Vagina (tissue), 2 donors: ENCODE results near the gene ACAP1. TPM values are rescaled to one million over a fixed set of nuclear protein-coding genes. Genes with fewer than 3 reads are reported as not detected.
"Not testable (repeated sequence)": the region's sequence is repeated elsewhere in the genome, so short reads cannot be mapped to it uniquely, and the experiment has no call there.

ENCODE experiments used
- DNase-seq, 2 donors: peaks; one replicate each; pipeline ENCODE4 v3.0.0-alpha.2; 2017; ENCODE audit errors: extremely low spot score in 2 of 2
- H3K27ac ChIP-seq: fragments of 200-600 bp; sonication (generic); one replicate; pipeline ENCODE4 v1.5.1; 2019
- H3K27me3 ChIP-seq: fragments of 200-600 bp; sonication (generic); one replicate; pipeline ENCODE4 v1.5.1; 2019
- H3K36me3 ChIP-seq, 2 donors: fragments of 200-600 bp; sonication (generic); one replicate each; pipeline ENCODE4 v1.5.1; 2017 to 2019
- H3K4me1 ChIP-seq: fragments of 200-600 bp; sonication (generic); one replicate; pipeline ENCODE4 v1.5.1; 2019
- H3K4me3 ChIP-seq, 2 donors: fragments of 200-600 bp; sonication (generic); 1 replicate in 1 of 2; 2 replicates in 1 of 2; pipeline ENCODE4 v1.5.1; 2016 to 2019
- H3K9me3 ChIP-seq: fragments of 200-600 bp; sonication (generic); one replicate; pipeline ENCODE4 v1.5.1; 2019
- POLR2A ChIP-seq, 2 donors: fragments of 450-650 bp; IDR thresholded peaks; one replicate each; pipeline ENCODE4 v1.6.1; 2017; ENCODE audit warnings: antibody characterized with exemption in 2 of 2, mild to moderate bottlenecking in 2 of 2, moderate library complexity in 2 of 2
- POLR2AphosphoS5 ChIP-seq, 2 donors: sonication (generic); formaldehyde crosslinking; IDR thresholded peaks; one replicate each; pipeline ENCODE4 v1.9.0; 2017; ENCODE audit warnings: antibody characterized with exemption in 2 of 2, mild to moderate bottlenecking in 2 of 2, low read depth in 1 of 2; ENCODE audit not compliant: insufficient read depth in 1 of 2
- intact Hi-C: fragments of 100-400 bp; cut with DNase I; formaldehyde crosslinking; loops from one replicate; pipeline ENCODE4 v1.15.1; 2023
- total RNA-seq: library from RNA; depleted of rRNA; stranded (reverse); fragments of >200 nt; gene quantifications from one replicate; pipeline ENCODE4 v1.2.3, GENCODE V29; 2016
- TF ChIP-seq, protein P1 (sequence below), 3 experiments: fragments of 450-650 bp in 2 of 3; fragments of 200-600 bp in 1 of 3; sonication (generic) in 1 of 3; IDR thresholded peaks; one replicate each; pipeline ENCODE4 v1.5.1; 2017 to 2019; ENCODE audit warnings: antibody characterized with exemption in 3 of 3, mild to moderate bottlenecking in 2 of 3, moderate library complexity in 2 of 3

The ACAP1 gene
- total RNA-seq, 1 donor from 2014 or later = 7.6 TPM

DNA sequence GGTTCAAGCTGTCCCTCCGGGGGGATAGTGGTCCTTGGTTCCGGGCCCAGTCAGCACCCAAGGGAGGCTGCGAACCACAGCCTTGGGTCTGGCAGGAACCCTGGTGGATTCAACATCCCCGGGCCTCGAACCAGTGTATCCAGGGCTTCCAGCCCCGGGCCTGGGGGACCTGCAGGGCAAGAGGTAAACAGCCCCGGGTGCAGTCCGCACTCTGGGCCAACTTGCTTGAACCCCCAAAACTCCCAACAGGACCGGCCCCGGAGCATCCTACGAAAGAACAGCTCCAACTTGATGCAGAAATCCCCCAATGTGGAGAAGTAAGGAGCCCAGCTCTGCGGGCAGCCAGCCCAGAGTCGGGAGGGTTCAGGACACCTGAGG, 5.7 kb upstream of the ACAP1 start:
- intact Hi-C loops = no loop called here
- peak overlapping the region; percentile 70 to 99 for H3K4me3 ChIP-seq
- no peak for DNase-seq

DNA sequence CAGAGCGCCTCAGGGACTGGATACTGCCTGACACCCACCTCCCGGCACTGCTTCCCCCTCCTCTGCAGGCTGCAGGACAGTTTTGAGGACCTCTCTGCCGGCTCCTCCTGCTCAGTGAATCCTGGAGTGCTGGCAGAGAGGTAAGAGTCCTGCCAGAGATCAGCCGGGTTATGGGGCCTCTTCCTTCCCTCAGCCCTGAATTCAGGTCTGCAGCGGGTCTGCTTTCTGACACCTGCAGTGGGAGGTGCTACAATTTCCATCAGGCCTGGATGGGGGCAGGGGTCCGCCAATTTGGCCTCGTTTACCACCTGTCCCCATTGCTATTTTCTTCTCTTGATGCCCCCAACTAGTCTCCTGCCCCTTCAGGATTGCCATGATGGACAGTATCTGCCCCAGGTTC, 4.2 kb upstream of the ACAP1 start:
- no peaks in the 10 kb centered on the region for H3K27me3 ChIP-seq
- no peak for DNase-seq
- no peaks in the 10 kb centered on the region for H3K9me3 ChIP-seq
- peaks cover 22% of the 10 kb centered on the region for H3K4me1 ChIP-seq
- TF ChIP-seq POLR2AphosphoS5 (IDR thresholded peaks at IDR 0.05; ENCODE audit: insufficient read depth in 1 of 2, low read depth in 1 of 2) = no peak
- TF ChIP-seq POLR2A (IDR thresholded peaks at IDR 0.05) = no peak
- TF ChIP-seq, protein P1, sequence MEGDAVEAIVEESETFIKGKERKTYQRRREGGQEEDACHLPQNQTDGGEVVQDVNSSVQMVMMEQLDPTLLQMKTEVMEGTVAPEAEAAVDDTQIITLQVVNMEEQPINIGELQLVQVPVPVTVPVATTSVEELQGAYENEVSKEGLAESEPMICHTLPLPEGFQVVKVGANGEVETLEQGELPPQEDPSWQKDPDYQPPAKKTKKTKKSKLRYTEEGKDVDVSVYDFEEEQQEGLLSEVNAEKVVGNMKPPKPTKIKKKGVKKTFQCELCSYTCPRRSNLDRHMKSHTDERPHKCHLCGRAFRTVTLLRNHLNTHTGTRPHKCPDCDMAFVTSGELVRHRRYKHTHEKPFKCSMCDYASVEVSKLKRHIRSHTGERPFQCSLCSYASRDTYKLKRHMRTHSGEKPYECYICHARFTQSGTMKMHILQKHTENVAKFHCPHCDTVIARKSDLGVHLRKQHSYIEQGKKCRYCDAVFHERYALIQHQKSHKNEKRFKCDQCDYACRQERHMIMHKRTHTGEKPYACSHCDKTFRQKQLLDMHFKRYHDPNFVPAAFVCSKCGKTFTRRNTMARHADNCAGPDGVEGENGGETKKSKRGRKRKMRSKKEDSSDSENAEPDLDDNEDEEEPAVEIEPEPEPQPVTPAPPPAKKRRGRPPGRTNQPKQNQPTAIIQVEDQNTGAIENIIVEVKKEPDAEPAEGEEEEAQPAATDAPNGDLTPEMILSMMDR (IDR thresholded peaks at IDR 0.05) = no peak
- no peak overlapping the region for H3K4me3 ChIP-seq
- intact Hi-C loops = no loop called here
- no peaks in the 10 kb centered on the region for H3K36me3 ChIP-seq
- no peak overlapping the region for H3K27ac ChIP-seq

More for the DNA sequence above, 5.7 kb upstream of the ACAP1 start:
- Histone ChIP-seq H3K27ac (peak overlapping the region; percentile 82), H3K4me1 (peaks cover 22% of the 10 kb centered on the region), H3K27me3 (no peaks in the 10 kb centered on the region), H3K36me3 (peaks cover 0 to under 1% of the 10 kb centered on the region in 2 donors), H3K9me3 (no peaks in the 10 kb centered on the region)
- TF ChIP-seq POLR2AphosphoS5 (IDR thresholded peaks at IDR 0.05; ENCODE audit: insufficient read depth in 1 of 2, low read depth in 1 of 2) = no peak
- TF ChIP-seq POLR2A (IDR thresholded peaks at IDR 0.05) = no peak
- TF ChIP-seq, protein P1 (IDR thresholded peaks at IDR 0.05) = no peak

DNA sequence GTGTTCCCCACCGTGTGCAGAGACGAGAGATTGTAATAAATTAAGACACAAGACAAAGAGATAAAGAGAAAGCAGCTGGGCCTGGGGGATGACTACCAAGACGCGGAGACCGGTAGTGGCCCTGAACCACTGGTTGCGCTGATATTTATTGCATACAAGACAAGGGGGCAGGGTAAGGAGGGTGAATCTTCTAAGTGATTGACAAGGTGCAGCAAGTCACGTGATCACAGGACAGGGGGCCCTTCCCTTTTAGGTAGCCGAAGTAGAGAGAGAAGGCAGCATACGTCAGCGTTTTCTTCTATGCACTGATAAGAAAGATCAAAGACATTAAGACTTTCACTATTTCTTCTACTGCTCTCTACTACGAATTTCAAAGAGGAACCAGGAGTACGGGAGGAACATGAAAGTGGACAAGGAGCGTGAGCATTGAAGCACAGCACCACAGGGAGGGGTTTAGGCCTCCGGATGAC, 3.7 kb upstream of the ACAP1 start:
- intact Hi-C loops, H3K27ac ChIP-seq, H3K27me3 ChIP-seq, H3K36me3 ChIP-seq, DNase-seq, H3K4me3 ChIP-seq, H3K9me3 ChIP-seq: not testable (repeated sequence)
- peaks cover 20% of the 10 kb centered on the region for H3K4me1 ChIP-seq

DNA sequence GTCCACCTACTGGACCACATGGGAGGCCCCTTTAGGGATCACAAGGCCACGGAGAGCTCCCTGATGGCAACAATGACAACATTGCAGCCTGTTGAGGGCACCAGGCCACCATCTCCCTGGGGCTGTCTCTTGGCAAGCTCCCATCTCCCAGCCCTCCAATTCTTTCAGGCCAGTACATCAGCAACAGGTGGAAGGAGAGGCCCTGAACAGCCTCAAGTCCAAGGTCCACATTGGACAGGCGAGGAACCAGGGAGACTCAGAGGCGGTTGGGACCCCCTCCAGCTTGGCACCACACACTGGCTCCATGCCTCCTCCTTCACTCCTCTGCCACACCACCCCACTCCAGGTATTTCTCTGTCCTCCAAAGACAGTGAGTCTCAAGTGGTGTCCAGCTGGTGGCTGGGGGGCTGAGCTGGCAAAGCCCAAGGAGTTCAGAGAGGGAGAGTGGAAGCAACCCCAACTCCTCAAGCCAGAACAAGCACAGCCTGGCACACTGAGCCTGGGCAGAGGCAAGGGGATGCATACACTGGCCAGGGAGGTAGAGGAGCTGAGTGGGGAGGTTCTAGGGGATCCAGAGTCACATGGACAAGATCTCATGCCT, 1.3 kb upstream of the ACAP1 start:
- no peaks in the 10 kb centered on the region for H3K36me3 ChIP-seq
- no peak overlapping the region for H3K4me3 ChIP-seq
- H3K27me3 ChIP-seq = no peaks in the 10 kb centered on the region
- DNase-seq = no peak
- H3K4me1 ChIP-seq = peaks cover 8% of the 10 kb centered on the region
- H3K9me3 ChIP-seq = no peaks in the 10 kb centered on the region
- intact Hi-C loops = no loop called here
- TF ChIP-seq, protein P1 (IDR thresholded peaks at IDR 0.05) = no peak
- TF ChIP-seq POLR2AphosphoS5 (IDR thresholded peaks at IDR 0.05; ENCODE audit: insufficient read depth in 1 of 2, low read depth in 1 of 2) (no peak), POLR2A (IDR thresholded peaks at IDR 0.05) (no peak)
- no peak overlapping the region for H3K27ac ChIP-seq

DNA sequence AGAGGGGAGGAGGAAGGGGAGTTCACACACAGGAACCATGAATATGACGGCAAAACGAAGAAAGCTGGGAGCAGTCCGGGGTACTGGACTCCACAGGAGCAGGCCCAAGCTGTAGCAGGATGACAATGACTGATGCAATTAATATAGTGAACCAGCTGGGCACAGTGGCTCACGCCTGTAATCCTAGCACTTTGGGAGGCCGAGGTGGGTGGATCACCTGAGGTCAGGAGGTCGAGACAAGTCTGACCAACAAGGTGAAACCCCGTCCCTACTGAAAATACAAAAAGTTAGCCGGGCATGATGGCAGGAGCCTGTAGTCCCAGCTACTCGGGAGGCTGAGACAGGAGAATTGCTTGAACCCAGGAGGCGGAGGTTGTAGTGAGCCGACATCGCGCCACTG, 564 bp upstream of the ACAP1 start:
- DNase-seq, H3K4me1 ChIP-seq, H3K9me3 ChIP-seq, H3K27me3 ChIP-seq, H3K27ac ChIP-seq, H3K36me3 ChIP-seq, H3K4me3 ChIP-seq, intact Hi-C loops: not testable (repeated sequence)

DNA sequence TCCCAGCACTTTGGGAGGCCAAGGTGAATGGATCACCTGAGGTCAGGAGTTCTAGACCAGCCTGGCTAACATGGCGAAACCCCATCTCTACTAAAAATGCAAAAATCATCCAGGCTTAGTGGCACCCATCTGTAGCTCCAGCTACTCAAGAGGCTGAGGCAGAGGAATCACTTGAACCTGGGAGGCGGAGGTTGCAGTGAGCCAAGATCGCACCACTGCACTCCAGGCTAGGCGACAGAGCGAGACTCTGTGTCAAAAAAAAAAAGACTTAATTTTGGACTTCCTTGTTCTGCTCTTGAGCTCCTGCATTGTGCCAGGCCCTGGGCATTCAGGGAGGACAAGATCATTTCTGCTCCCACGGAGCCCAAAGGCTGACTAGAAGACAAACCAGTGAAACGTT, 1.3 kb downstream of the ACAP1 start:
- H3K4me3 ChIP-seq, intact Hi-C loops, H3K27ac ChIP-seq, H3K9me3 ChIP-seq, H3K27me3 ChIP-seq, H3K36me3 ChIP-seq, DNase-seq, H3K4me1 ChIP-seq: not testable (repeated sequence)
